ENCODE data around the gene CREB3L1. TPM values are rescaled to one million over a fixed set of nuclear protein-coding genes. Genes with fewer than 3 reads are reported as not detected.

Gene CREB3L1
- total RNA-seq, 1 donor from 2014 or later, result 40.5 TPM

GRCh38 chr11:46271875-46272815 is 5.3 kb upstream of the CREB3L1 start:
- Histone ChIP-seq H3K27me3 (ENCODE audit: low read depth) (peaks cover 12% of the 10 kb centered on the region), H3K4me3 (no peak overlapping the region), H3K4me1 (peaks cover 51% of the 10 kb centered on the region), H3K27ac (peak overlapping the region; percentile 81), H3K36me3 (no peaks in the 10 kb centered on the region), H3K9me3 (no peaks in the 10 kb centered on the region)
- intact Hi-C loops (cut with DNase I), result no loop called here
- TF ChIP-seq CTCF (IDR thresholded peaks at IDR 0.05), result no peak
- no peak for ATAC-seq
- no peak for DNase-seq

GRCh38 chr11:46272816-46273427 is 4.5 kb upstream of the CREB3L1 start:
- Histone ChIP-seq H3K27me3 (ENCODE audit: low read depth) (peaks cover 19% of the 10 kb centered on the region), H3K27ac (peak overlapping the region; percentile 81), H3K36me3 (no peaks in the 10 kb centered on the region), H3K4me1 (peaks cover 59% of the 10 kb centered on the region), H3K9me3 (no peaks in the 10 kb centered on the region), H3K4me3 (no peak overlapping the region)
- ATAC-seq (peak; percentile 60 to 67), DNase-seq (peak; percentile 72)
- intact Hi-C loops (cut with DNase I), result no loop called here
- TF ChIP-seq CTCF (IDR thresholded peaks at IDR 0.05), result no peak

- H3K4me1 ChIP-seq, result peaks cover 65% of the 10 kb centered on the region
- H3K27ac ChIP-seq, result peak overlapping the region; percentile 81
- peak; percentile 53 to 67 for ATAC-seq
Observed at GRCh38 chr11:46273511-46274205, 3.8 kb upstream of the CREB3L1 start.

GRCh38 chr11:46275964-46276641 is 1.4 kb upstream of the CREB3L1 start:
- intact Hi-C loops (cut with DNase I), result no loop called here
- H3K27me3 ChIP-seq (ENCODE audit: low read depth), result peaks cover 34% of the 10 kb centered on the region

More at GRCh38 chr11:46273511-46274205, 3.8 kb upstream of the CREB3L1 start:
- Histone ChIP-seq H3K4me3 (no peak overlapping the region), H3K9me3 (no peaks in the 10 kb centered on the region), H3K36me3 (no peaks in the 10 kb centered on the region), H3K27me3 (ENCODE audit: low read depth) (peaks cover 27% of the 10 kb centered on the region)
- DNase-seq, result no peak
- intact Hi-C loops (cut with DNase I), result no loop called here
- no peak for TF ChIP-seq CTCF (IDR thresholded peaks at IDR 0.05)

More at GRCh38 chr11:46275964-46276641, 1.4 kb upstream of the CREB3L1 start:
- peaks cover 84% of the 10 kb centered on the region for H3K4me1 ChIP-seq
- H3K36me3 ChIP-seq, result no peaks in the 10 kb centered on the region
- peak overlapping the region; percentile 11 for H3K4me3 ChIP-seq
- H3K27ac ChIP-seq, result peak overlapping the region; percentile 81
- ATAC-seq (peak; percentile 60 to 63), DNase-seq (peak; percentile 73)
- no peak for TF ChIP-seq CTCF (IDR thresholded peaks at IDR 0.05)
- H3K9me3 ChIP-seq, result no peaks in the 10 kb centered on the region

Data from lower lobe of right lung (tissue), 2 donors.